Stimulated activated CD8-positive, alpha-beta memory T cell treated with anti-CD3 and anti-CD28 coated beads, Interleukin-15, amount 100 ng/mL, for 48 hours (primary cell): ENCODE data around the gene POLR1A.

ENCODE experiments used
- DNase-seq, 2 donors: peaks; one replicate each; pipeline ENCODE4 v3.0.0-alpha.2; 2020; ENCODE audit warnings: low read depth in 2 of 2

POLR1A gene

GRCh38 chr2:86038291-86039081 is 67.2 kb downstream of the POLR1A start:
- DNase-seq: peak; percentile 59 to 62

- peak in 1 of 2 donors; percentile 8 for DNase-seq
Observed at GRCh38 chr2:86037795-86038192, 67.9 kb downstream of the POLR1A start.

GRCh38 chr2:86037141-86037794 is 68.4 kb downstream of the POLR1A start:
- DNase-seq: peak; percentile 45 to 53

GRCh38 chr2:86036669-86037138 is 69.0 kb downstream of the POLR1A start:
- DNase-seq: no peak

- DNase-seq: peak; percentile 60 to 67
Observed at GRCh38 chr2:86035883-86036668, 69.6 kb downstream of the POLR1A start.

- no peak for DNase-seq
Observed at GRCh38 chr2:86035376-86035882, 70.3 kb downstream of the POLR1A start.

GRCh38 chr2:86033751-86034692 is 71.7 kb downstream of the POLR1A start:
- no peak for DNase-seq

GRCh38 chr2:86032861-86033595 is 72.7 kb downstream of the POLR1A start:
- DNase-seq: no peak

- DNase-seq: no peak
Observed at GRCh38 chr2:86031606-86032005, 74.1 kb downstream of the POLR1A start.

- no peak for DNase-seq
Observed at GRCh38 chr2:86031151-86031550, 74.5 kb downstream of the POLR1A start.

- DNase-seq: no peak
Observed at GRCh38 chr2:86029873-86030272, 75.8 kb downstream of the POLR1A start.

GRCh38 chr2:86028766-86029381 is 76.8 kb downstream of the POLR1A start:
- DNase-seq: no peak

GRCh38 chr2:86027922-86028765 is 77.5 kb downstream of the POLR1A start:
- DNase-seq: no peak

- no peak for DNase-seq
Observed at GRCh38 chr2:86027196-86027921, 78.3 kb downstream of the POLR1A start.

GRCh38 chr2:86026744-86027065 is 79.0 kb downstream of the POLR1A start:
- no peak for DNase-seq

- no peak for DNase-seq
Observed at GRCh38 chr2:86025976-86026743, 79.5 kb downstream of the POLR1A start.

- no peak for DNase-seq
Observed at GRCh38 chr2:86025229-86025820, 80.4 kb downstream of the POLR1A start.
